DOHH2 (cell line): ENCODE data around the gene CMKLR1.

ENCODE experiments used
- H3F3A ChIP-seq: fragments of 200-600 bp; sonication (generic), shearing (Covaris generic); 2 replicates; pipeline ENCODE4 v1.6.0; 2016; ENCODE audit warnings: antibody characterized with exemption, mild to moderate bottlenecking; ENCODE audit not compliant: control insufficient read depth, insufficient read depth
- H3K27ac ChIP-seq: fragments of 200-600 bp; sonication (generic); 2 replicates; pipeline ENCODE4 v1.5.1; 2014; ENCODE audit warnings: low read depth, mild to moderate bottlenecking, low read length, moderate library complexity
- H3K27me3 ChIP-seq: fragments of 200-600 bp; sonication (generic); 2 replicates; pipeline ENCODE4 v1.6.1; 2014; ENCODE audit warnings: mild to moderate bottlenecking, low read length, mixed read lengths; ENCODE audit not compliant: control insufficient read depth
- H3K36me3 ChIP-seq: fragments of 200-600 bp; sonication (generic); 2 replicates; pipeline ENCODE4 v1.6.1; 2014; ENCODE audit warnings: mild to moderate bottlenecking, low read length, moderate library complexity, mixed read lengths; ENCODE audit not compliant: control insufficient read depth
- H3K4me1 ChIP-seq: fragments of 200-600 bp; sonication (generic); 2 replicates; pipeline ENCODE4 v1.6.1; 2014; ENCODE audit warnings: mild to moderate bottlenecking, low read length, mixed read lengths; ENCODE audit not compliant: control insufficient read depth
- H3K4me2 ChIP-seq: fragments of 200-600 bp; sonication (generic); 2 replicates; pipeline ENCODE4 v1.6.0; 2014; ENCODE audit warnings: mild to moderate bottlenecking, low read length, moderate library complexity
- H3K4me3 ChIP-seq: fragments of 200-600 bp; sonication (generic); 2 replicates; pipeline ENCODE4 v1.5.1; 2014; ENCODE audit warnings: mild to moderate bottlenecking, low read length, mixed read lengths
- H3K79me2 ChIP-seq: fragments of 200-600 bp; sonication (generic); 2 replicates; pipeline ENCODE4 v1.6.1; 2014; ENCODE audit warnings: mild to moderate bottlenecking, low read length, mixed read lengths; ENCODE audit not compliant: control insufficient read depth
- H3K9me2 ChIP-seq: fragments of 200-600 bp; sonication (generic); replicated peaks from 2 replicates; pipeline ENCODE4 v1.6.1; 2014; ENCODE audit warnings: mild to moderate bottlenecking, low read length, mixed read lengths; ENCODE audit not compliant: control insufficient read depth
- H3K9me3 ChIP-seq: fragments of 200-600 bp; sonication (generic); 2 replicates; pipeline ENCODE4 v1.6.1; 2014; ENCODE audit warnings: antibody characterized with exemption, low read length, mixed read lengths; ENCODE audit not compliant: control insufficient read depth, insufficient read depth
- H4K20me1 ChIP-seq: fragments of 200-600 bp; sonication (generic); 2 replicates; pipeline ENCODE4 v1.6.0; 2014; ENCODE audit warnings: low read depth, mild to moderate bottlenecking, antibody characterized with exemption, low read length, moderate library complexity; ENCODE audit not compliant: control insufficient read depth, insufficient read depth
- EZH2phosphoT487 ChIP-seq: fragments of 200-600 bp; sonication (generic); IDR thresholded peaks from 2 replicates; pipeline ENCODE4 v1.6.1; 2017; ENCODE audit warnings: borderline replicate concordance, mild to moderate bottlenecking, antibody characterized with exemption, low read length, moderate library complexity, mixed read lengths
- TF ChIP-seq, protein P1 (sequence below): fragments of 200-600 bp; sonication (generic); IDR thresholded peaks from one replicate; pipeline ENCODE4 v1.5.1; 2014; ENCODE audit warnings: antibody characterized with exemption, mild to moderate bottlenecking, low read depth, low read length; ENCODE audit not compliant: poor library complexity, severe bottlenecking

Gene CMKLR1

DNA sequence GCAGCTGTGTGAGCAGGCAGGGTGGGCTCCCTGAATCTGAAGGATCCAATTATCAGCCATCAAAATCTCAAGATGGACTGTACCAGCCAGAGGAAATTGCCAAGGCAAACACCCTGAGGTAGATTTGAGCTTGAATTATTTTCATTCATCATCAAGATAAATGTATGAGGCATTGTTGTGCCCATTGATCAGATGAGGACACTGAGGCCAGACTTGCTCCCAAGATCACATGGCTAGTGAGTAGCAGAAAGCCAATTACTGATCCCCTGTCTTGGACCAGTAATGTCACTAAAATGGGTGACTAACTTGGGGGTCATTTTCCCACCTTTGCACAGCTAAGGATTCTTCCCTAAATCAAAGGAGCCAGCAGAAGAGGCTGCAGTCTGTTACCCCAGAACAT is 20.9 kb upstream of the CMKLR1 start:
- no peak overlapping the region for H3K27ac ChIP-seq
- H4K20me1 ChIP-seq = no peaks in the 10 kb centered on the region
- H3K4me3 ChIP-seq = no peak overlapping the region
- H3K36me3 ChIP-seq = no peaks in the 10 kb centered on the region
- no peaks in the 10 kb centered on the region for H3K27me3 ChIP-seq
- H3K79me2 ChIP-seq = no peaks in the 10 kb centered on the region
- no peaks in the 10 kb centered on the region for H3F3A ChIP-seq
- H3K9me3 ChIP-seq = peaks cover 4% of the 10 kb centered on the region; the same call in 1 of the 2 replicates
- no peaks in the 10 kb centered on the region for H3K4me1 ChIP-seq
- no peak overlapping the region for H3K4me2 ChIP-seq
- TF ChIP-seq, protein P1, sequence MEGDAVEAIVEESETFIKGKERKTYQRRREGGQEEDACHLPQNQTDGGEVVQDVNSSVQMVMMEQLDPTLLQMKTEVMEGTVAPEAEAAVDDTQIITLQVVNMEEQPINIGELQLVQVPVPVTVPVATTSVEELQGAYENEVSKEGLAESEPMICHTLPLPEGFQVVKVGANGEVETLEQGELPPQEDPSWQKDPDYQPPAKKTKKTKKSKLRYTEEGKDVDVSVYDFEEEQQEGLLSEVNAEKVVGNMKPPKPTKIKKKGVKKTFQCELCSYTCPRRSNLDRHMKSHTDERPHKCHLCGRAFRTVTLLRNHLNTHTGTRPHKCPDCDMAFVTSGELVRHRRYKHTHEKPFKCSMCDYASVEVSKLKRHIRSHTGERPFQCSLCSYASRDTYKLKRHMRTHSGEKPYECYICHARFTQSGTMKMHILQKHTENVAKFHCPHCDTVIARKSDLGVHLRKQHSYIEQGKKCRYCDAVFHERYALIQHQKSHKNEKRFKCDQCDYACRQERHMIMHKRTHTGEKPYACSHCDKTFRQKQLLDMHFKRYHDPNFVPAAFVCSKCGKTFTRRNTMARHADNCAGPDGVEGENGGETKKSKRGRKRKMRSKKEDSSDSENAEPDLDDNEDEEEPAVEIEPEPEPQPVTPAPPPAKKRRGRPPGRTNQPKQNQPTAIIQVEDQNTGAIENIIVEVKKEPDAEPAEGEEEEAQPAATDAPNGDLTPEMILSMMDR = no peak
- TF ChIP-seq EZH2phosphoT487 = no peak
- H3K9me2 ChIP-seq = no peaks in the 10 kb centered on the region

DNA sequence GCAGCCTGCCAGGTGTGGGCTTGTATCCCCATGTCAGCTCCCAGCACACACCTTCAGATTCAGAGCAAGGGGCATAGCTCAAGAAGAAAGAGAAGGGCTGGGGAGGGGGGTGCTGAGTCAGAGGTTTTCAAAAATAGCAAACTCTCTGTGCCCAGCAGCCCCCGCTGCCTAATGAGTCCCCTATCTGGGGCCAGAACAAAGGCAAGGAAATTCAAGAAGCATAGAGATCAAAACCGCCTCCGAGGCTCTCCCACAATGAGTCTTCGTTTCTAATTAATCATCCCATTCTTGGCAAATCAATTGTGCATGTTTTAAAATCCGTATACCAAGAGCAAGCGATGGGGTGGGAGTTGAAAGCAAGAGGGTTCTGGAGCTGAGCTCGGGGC is 19.5 kb upstream of the CMKLR1 start:
- H3K27ac ChIP-seq = no peak overlapping the region
- H3K9me3 ChIP-seq = peaks cover 3% of the 10 kb centered on the region; the same call in 1 of the 2 replicates
- H3K9me2 ChIP-seq = no peaks in the 10 kb centered on the region
- no peaks in the 10 kb centered on the region for H3K36me3 ChIP-seq
- H4K20me1 ChIP-seq = no peaks in the 10 kb centered on the region
- H3K27me3 ChIP-seq = no peaks in the 10 kb centered on the region
- H3K79me2 ChIP-seq = no peaks in the 10 kb centered on the region
- no peak overlapping the region for H3K4me3 ChIP-seq
- no peaks in the 10 kb centered on the region for H3F3A ChIP-seq
- TF ChIP-seq EZH2phosphoT487 = no peak
- TF ChIP-seq, protein P1 = no peak
- no peak overlapping the region for H3K4me2 ChIP-seq
- H3K4me1 ChIP-seq = no peaks in the 10 kb centered on the region

DNA sequence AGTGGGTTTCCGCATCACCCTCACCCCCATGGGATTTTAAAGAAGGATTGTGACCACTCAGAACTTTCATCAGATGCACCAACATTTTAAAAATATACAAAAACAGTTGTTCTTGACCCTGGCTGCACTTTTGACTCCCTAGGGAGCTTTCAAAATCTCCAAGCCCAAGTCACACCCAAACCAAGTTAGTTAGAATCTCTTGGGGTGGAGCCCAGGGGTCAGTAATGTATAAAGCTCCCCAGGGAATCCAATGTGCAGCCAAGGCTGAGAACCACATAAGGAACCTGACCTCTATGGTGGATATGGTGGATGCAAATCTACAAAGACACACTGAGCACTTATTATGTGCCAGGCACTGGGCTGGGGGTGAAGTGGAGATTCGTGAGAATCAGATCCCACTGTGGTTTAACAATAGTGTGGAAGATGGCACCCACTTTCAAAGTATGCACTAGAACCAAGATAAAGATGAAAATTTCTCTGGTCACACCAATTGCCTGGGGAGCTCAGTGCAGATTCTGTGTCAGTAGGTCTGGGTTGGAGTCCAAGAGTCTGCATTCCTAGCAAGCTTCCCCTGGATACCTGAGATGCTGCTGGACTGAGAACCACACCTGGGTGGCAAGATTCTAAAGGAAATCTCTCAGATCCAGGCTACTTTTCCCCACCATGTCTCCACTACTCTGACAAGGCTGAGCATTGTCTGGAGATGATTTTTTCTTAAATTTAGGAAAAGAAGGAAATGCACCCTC is 18.9 kb upstream of the CMKLR1 start:
- no peak overlapping the region for H3K4me2 ChIP-seq
- H3K36me3 ChIP-seq = no peaks in the 10 kb centered on the region
- H3K9me3 ChIP-seq = no peaks in the 10 kb centered on the region
- H3K27me3 ChIP-seq = peaks cover 2% of the 10 kb centered on the region; the same call in 1 of the 2 replicates
- no peak for TF ChIP-seq EZH2phosphoT487
- TF ChIP-seq, protein P1 = no peak
- no peaks in the 10 kb centered on the region for H3F3A ChIP-seq
- no peaks in the 10 kb centered on the region for H3K79me2 ChIP-seq
- H4K20me1 ChIP-seq = no peaks in the 10 kb centered on the region
- H3K27ac ChIP-seq = no peak overlapping the region
- H3K4me3 ChIP-seq = no peak overlapping the region
- H3K4me1 ChIP-seq = no peaks in the 10 kb centered on the region
- H3K9me2 ChIP-seq = no peaks in the 10 kb centered on the region
